Activated CD8-positive, alpha-beta memory T cell treated with anti-CD3 and anti-CD28 coated beads, Interleukin-2, amount 50 U/mL, for 48 hours (primary cell): ENCODE results near the gene RFPL2.
"Not testable (repeated sequence)": the region's sequence is repeated elsewhere in the genome, so short reads cannot be mapped to it uniquely, and the experiment has no call there.

Experiments
- DNase-seq: peaks from one replicate; pipeline ENCODE4 v3.0.0-alpha.2; 2020

Gene RFPL2

DNA sequence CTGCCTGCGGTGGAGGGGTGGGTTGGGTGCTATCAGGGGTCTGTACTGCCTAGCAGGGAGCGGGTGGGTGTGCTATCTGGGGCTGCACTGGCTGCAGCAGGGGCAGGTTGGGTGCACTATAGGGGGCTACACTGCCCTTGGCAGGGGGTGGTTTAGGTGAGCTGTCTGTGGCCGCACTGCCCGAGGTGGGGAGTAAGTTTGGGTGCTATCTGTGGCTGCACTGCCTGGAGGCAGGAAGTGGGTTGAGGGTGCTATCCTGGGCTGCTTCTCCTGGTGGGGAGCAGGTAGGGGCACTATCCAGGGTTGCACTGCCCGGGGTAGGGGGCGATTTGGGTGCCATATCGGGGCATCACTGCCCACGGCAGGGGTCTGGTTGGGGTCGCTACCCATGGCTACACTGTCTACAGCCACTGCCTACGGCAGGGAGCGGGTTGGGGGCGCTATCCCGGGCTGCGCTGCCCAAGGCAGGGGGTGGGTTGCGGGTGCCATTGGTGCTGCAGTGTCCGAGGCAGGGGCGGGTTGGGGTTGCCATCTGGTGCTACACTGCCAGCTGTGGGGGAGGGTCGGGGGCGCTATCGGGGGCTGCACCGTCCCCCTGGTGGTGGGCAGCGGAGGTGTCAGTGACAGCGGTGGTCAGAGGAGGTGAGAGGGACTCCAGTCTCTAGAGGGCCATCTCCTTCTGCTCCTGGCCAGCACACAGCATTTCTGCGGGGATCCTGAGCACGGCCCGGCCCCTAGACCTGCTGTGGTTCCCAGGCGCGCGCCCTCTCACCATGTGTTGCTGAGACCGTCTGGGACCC, 1.3 kb upstream of the RFPL2 start:
- no peak for DNase-seq

DNA sequence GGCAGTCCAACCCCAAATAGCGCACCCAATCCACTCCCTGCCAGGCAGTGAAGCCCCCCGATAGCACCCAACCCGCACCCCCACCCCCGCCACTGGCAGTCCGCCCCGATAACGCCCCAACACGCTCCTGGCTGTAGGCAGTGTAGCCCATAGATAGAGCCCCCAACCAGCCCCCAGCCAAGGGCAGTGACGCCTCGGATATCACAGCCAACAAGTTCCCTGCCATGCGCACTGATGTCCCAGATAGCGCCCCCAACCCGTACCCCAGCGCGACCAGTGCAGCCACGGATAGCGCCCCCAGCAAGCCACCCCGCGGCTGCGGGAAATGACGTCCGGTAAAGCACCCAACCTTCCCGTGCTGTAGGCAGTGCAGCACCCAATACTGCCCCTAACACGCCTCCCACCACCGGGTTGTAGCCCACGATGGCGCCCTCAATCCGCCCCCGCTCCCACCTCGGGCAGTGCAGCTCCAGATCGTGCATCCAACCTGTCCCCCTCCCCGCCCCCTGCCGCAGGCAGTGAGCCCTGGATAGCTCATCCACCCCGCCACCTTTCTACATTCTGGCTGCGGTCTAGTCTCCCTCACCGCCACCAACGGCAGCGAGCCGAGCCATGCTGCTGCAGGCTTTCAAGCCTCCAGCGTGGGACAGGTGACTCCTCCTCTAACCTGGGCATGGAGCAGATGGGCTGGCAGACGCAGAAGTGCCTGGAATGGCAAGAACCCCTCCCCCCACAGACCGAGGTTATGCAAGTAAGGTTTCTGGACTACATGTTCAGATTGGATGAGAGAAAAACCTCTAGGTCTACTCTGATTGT, 625 bp downstream of the RFPL2 start:
- DNase-seq: no peak

GRCh38 chr22:32203181-32204039, 1.5 kb downstream of the RFPL2 start:
- DNase-seq: peak; percentile 59

DNA sequence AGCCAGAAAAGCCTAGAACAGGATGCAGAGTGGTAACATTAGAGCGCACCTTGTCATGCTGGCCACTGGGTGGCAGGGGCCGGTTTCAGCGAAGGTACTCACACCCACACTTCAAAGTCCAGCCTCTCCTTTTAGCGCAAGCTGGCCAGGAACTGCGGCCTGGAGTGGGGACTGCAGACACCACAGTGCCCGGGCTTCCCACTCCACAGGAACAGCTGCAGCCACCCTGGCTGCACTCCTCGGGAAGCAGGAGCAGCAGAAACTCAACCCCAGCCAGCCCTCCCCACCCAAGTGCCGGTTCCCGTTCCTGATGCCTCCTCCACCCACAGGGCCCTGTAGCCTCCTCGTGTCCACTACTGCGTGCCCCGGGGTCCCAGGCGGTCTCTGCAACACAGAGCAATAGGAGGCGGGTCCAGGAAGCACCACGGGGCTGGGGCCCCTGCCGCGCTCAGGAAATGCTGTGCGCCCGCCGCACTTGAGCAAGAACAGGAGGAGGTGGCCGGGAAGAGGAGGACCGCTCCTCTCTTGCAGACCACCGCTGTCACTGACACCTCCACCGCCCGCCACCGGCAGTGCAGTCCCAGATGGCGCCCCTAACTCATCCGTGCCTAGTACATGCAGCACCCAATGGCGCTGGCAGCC, 2.2 kb downstream of the RFPL2 start:
- no peak for DNase-seq

GRCh38 chr22:32202161-32202538, 2.7 kb downstream of the RFPL2 start:
- DNase-seq: no peak

GRCh38 chr22:32200752-32201151, 4.1 kb downstream of the RFPL2 start:
- no peak for DNase-seq

- DNase-seq: no peak
These were observed 4.9 kb downstream of the RFPL2 start for GRCh38 chr22:32199961-32200360.

GRCh38 chr22:32199341-32199740, 5.5 kb downstream of the RFPL2 start:
- DNase-seq: no peak

DNA sequence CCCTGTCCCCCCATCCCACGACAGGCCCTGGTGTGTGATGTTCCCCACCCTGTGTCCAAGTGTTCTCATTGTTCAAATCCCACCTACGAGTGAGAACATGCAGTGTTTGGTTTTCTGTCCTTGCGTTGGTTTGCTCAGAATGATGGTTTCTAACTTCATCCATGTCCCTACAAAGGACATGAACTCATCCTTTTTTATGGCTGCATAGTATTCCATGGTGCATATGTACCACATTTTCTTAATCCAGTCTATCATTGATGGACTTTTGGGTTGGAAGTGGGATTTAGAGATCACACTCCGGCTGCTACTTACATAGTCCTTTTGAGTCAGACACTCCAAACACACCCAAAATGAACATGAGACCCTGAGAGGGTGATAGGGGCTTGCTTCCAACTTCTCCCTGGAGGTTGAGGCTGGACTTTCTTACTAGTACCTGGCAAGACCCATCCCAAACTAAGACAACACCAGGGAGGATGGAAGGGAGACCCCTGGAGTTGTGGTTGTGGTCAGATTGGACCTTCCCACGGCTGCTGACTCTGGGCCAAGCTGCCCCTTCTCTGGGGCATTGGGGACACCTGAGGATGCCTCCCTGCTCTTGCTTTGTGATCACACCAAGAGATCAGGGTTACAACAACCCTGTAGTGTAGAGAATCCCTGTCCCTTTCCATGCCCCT, 7.2 kb downstream of the RFPL2 start:
- DNase-seq: not testable (repeated sequence)

GRCh38 chr22:32195900-32196299, 9.0 kb downstream of the RFPL2 start:
- not testable (repeated sequence) for DNase-seq

DNA sequence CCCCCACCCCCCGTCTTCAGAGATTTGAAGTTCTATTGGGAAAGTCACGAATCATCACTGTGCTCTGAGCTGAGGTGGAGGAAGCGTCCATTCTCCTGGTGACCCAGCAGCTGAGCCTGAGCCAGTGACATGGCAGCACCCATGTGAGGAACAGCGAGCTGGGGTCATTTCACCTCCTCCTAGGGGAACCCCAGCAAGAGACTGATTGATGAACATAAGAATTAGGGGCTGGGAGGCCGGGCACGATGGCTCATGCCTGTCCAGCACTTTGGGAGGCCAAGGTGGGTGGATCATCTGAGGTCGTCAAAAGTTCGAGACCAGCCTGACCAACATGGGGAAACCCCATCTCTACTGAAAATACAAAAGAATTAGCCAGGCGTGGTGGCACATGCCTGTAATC, 11.5 kb downstream of the RFPL2 start:
- DNase-seq: peak; percentile 6

GRCh38 chr22:32191021-32191420, 13.9 kb downstream of the RFPL2 start:
- DNase-seq: peak; percentile 3

DNA sequence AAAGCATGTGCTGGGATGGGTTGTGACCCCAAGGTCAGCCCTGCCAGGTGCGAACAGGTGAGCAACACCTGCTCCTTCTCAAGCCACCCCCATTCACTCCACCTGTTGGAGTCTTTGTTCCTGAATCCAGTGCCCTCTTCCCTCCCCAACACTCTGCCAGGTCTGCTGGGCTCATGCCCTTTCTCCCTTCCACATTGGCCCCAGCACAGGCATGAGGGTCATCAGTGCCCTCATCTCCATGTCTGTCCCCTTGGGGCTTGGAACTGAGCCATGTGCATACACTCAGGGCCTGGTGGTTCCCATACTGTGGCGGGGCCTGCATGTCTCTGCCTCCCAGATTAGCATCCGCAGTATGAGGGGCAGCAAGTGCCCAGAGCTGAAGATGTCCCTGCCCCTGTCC, 19.1 kb downstream of the RFPL2 start:
- DNase-seq: no peak

- DNase-seq: no peak
These were observed 21.2 kb downstream of the RFPL2 start for GRCh38 chr22:32183625-32184024.

DNA sequence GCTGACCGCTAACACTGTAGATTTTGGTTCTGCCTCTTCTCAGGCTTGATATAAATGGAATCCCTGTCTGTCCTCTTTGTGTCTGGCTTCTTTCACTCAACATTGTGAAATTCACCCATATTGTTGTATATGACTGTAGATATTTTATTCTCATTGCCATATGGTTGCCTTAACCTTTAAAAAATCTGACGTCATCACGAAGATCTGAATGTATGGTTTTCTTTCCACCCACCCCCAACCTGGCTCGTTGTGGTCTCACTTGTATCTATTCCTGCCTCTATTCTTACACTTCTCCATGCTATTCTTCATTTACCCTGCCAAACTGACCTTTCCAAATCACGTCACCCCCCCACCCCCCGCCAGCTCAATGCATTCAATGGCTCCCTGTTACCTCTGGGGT, 23.8 kb downstream of the RFPL2 start:
- DNase-seq: no peak

GRCh38 chr22:32177221-32177765, 27.6 kb downstream of the RFPL2 start:
- DNase-seq: no peak

DNA sequence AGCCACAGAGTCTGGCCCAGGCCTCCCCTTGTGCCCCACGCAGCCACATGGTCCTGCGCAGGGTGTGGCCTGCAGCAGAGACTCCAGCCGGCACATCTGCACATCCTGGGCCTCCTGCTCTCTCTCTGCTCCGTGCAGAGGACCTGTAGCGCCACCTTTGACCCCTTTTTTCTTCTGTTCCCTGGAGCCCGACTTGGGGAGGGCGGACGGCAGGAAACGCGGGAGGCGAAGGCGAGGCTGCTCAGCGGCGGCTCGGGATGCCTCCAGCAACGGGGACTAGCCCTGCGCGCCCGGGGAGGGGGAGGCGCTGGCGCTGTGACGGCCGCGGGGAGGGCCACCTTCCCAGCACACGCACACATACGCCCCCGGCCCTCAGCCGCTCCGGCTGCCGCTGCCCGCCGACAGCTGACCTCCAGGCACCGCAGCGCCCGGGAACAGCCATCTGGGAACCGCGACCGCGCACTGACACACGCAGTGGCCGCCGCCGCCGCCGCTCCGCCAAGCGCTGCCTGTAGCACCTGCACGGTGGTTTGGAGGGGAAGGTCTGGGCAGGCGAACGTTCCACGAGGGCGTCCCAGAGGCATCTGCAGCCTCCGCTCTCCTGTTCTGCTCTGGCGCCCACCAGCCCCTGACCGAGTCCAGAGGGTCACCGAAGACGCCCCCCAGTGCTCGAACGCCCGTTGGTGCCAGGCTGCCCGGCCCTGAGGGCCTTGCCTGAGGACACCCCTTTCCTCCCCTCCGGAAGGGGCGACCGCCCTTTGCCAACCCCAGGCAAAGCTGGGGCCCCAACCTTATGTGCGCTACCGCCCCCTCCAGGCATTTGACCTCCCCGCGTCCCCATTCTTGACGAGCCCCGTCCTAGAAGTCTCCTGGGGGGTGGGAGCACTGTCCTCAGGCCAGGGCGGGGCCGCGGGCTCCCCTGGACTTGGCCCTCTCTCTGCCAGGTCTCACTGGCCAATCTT, 28.9 kb downstream of the RFPL2 start:
- DNase-seq: no peak

DNA sequence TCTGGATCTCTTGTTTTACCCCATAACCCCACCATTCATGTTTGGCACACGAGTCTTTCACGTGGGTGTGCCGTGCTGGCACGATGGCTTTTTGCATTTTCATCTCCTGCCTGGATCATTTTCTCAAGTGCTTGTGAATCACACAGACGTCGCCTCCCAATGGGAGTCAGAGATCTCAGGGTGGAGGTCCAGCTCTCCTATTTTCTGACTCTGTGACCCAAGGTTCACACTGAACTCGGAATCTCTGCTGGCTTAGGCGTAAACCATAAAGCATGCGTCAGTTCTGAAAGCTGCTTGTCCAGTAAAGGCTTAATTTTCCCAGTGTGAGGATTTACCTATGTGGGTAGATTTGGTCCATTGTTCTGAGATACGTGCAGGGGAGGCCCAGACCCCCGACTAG, 29.8 kb downstream of the RFPL2 start:
- no peak for DNase-seq

- DNase-seq: no peak
These were observed 39.2 kb downstream of the RFPL2 start for GRCh38 chr22:32165681-32166080.

GRCh38 chr22:32164075-32164860, 40.6 kb downstream of the RFPL2 start:
- no peak for DNase-seq
